Measurements from ENCODE around the gene LCE1D. TPM values are rescaled to one million over a fixed set of nuclear protein-coding genes. Genes with fewer than 3 reads are reported as not detected.

Gene LCE1D
- total RNA-seq, 1 donor from 2014 or later = not detected

DNA sequence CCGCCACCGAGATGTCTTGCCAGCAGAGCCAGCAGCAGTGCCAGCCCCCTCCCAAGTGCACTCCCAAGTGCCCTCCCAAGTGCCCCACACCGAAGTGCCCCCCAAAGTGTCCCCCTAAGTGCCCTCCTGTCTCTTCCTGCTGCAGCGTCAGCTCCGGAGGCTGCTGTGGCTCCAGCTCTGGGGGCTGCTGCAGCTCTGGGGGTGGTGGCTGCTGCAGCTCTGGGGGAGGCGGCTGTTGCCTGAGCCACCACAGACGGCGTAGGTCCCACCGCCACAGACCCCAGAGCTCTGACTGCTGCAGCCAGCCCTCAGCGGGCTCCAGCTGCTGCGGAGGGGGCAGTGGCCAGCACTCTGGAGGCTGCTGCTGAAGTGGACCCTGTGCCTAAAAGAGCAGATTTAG lies 20.2 kb upstream of the LCE1D start:
- TF ChIP-seq, protein P1, sequence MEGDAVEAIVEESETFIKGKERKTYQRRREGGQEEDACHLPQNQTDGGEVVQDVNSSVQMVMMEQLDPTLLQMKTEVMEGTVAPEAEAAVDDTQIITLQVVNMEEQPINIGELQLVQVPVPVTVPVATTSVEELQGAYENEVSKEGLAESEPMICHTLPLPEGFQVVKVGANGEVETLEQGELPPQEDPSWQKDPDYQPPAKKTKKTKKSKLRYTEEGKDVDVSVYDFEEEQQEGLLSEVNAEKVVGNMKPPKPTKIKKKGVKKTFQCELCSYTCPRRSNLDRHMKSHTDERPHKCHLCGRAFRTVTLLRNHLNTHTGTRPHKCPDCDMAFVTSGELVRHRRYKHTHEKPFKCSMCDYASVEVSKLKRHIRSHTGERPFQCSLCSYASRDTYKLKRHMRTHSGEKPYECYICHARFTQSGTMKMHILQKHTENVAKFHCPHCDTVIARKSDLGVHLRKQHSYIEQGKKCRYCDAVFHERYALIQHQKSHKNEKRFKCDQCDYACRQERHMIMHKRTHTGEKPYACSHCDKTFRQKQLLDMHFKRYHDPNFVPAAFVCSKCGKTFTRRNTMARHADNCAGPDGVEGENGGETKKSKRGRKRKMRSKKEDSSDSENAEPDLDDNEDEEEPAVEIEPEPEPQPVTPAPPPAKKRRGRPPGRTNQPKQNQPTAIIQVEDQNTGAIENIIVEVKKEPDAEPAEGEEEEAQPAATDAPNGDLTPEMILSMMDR (conservative IDR thresholded peaks at IDR 0.05; ENCODE audit: low read depth, low read length) = no peak
- no peak for DNase-seq (ENCODE audit: low read depth)
- no peak overlapping the region for H3K4me3 ChIP-seq (ENCODE audit: low read depth, low read length)

DNA sequence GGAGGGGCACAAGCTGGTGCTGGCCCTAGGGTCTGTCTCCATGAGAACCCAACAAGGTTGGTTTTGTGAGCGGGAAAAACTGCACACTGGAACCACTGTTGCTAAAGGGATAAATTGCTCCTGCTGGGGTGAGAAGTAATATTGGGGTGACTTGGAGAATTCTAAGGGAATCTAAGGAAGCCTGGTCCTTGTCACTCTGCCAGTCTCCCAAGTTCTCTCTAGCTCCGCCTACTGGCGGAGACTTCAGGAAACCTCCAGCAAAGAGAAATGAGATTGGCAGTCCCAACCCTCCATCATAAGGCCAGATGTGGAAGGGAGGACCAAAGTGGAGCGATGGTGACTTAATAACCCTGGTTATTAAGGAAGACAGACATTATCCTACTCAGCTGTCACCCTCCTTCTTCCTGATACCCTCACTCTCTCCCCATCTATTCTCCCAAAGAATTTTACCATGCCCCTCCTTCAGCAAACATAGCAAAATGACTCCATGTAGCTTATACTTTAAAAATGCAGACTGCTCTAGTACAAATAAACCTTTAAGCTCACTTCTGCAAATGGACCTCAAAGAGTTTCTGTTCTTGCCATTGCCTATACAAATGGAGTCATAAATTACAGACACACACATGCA lies 18.9 kb upstream of the LCE1D start:
- no peak overlapping the region for H3K4me3 ChIP-seq (ENCODE audit: low read depth, low read length)
- TF ChIP-seq, protein P1 (conservative IDR thresholded peaks at IDR 0.05; ENCODE audit: low read depth, low read length) = peak; percentile 41
- DNase-seq (ENCODE audit: low read depth) = no peak

DNA sequence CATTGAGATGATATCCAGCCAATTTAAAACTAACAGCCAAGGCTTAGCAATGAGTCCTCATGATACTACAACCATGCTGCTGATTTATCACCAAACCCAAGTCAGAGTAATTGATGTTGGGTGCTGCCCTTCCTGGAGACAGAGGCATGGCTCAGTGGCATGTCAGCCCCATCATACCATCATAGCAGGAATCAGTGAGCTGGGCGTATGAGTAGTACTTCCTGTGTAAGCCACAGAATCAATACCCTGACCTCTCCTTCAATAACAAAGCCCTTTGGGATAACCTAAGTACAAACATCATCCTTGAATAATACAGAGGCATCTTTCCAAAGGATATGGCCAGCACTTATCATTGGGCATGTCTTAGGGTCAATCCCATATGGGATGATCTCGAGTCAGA lies 13.4 kb upstream of the LCE1D start:
- DNase-seq (ENCODE audit: low read depth) = no peak
- H3K4me3 ChIP-seq (ENCODE audit: low read depth, low read length) = no peak overlapping the region
- TF ChIP-seq, protein P1 (conservative IDR thresholded peaks at IDR 0.05; ENCODE audit: low read depth, low read length) = no peak

DNA sequence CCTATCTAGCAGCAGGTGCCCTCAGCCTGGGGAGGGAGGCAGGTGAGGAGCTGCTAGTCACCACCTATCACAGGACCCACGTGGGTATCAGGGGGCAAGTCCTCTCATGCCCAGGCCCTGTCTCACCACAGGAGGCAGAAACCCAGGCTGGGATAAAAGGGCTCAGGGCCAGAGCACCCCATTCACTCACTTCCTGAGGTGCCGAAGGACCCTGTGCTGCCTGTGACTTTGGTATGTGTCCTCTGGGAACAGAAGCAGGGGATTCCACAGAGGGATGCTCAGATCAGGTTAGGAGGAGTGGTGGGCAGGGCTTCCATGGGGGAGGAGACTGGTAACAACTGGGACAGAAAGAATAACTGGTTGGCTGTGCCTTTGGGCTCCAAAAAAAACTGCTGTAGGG lies 10.4 kb upstream of the LCE1D start, which contains the start of gene LCE1E:
LCE1E (plus strand) TSS at position 181 of the 400 bp plus-strand sequence. CDS start 1,043 bp downstream, outside the sequence.
- no peak for DNase-seq (ENCODE audit: low read depth)
- H3K4me3 ChIP-seq (ENCODE audit: low read depth, low read length) = no peak within 1 kb of the TSS
- TF ChIP-seq, protein P1 (conservative IDR thresholded peaks at IDR 0.05; ENCODE audit: low read depth, low read length) = no peak

DNA sequence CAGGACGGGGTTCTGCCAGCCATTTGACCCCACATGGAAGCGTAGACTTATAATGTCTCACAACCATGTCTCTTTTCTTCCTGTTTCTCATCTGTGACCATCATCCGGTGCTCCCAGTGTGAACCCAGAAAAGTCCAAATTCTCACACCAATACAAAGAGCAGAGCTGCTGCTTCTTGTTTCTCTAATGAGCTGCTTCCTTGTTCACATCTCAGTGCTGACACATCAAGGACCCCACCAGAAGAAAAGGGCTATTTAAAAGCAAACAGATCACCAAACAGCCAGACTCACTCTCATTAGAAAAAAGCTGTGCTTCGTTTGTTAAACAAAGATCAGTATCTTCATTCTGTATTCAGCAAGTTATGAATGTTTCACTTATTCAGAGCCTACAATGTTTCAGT lies 835 bp upstream of the LCE1D start:
- TF ChIP-seq, protein P1 (conservative IDR thresholded peaks at IDR 0.05; ENCODE audit: low read depth, low read length) = no peak
- no peak for DNase-seq (ENCODE audit: low read depth)

DNA sequence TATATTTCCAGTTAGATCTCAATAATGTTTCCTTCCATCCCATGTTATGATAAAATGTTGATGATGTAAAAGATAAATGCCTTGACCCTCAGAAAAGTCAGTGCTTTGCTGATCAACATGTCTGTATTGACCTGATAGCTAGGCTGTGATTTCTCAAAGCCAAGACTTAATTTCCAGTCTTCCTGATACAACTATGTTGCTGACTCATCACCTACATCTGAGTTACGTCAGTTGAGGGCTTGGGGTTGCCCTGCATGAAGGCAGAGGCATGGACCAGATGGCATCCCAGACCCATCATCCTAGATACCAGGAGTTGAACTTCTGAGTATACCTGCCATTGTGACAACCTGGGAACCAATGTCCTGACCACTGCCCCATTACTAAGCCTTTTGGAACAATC lies 4.8 kb downstream of the LCE1D start:
- no peak overlapping the region for H3K4me3 ChIP-seq (ENCODE audit: low read depth, low read length)
- TF ChIP-seq, protein P1 (conservative IDR thresholded peaks at IDR 0.05; ENCODE audit: low read depth, low read length) = no peak
- no peak for DNase-seq (ENCODE audit: low read depth)

More for the DNA sequence above, 835 bp upstream of the LCE1D start:
- no peak overlapping the region for H3K4me3 ChIP-seq (ENCODE audit: low read depth, low read length)

DNA sequence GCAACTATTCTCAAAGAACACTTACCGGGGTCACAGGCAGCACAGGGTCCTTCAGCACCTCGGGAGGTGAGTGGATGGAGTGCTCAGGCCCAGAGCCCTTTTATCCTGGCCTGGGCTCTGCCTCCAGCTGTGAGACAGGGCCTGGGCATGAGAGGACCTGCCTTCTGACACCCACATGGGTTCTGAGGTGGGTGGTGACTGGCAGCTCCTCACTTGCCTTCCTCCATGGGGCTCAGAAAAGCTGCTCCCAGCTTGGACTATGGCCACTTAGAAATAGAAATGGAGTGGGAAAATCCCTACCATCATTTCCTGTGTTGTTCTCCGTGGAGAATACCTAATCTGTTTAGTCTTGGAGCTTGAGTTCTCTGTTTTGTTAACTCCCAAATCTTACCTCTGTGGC lies 10.1 kb downstream of the LCE1D start, which contains the start of gene LCE1C:
LCE1C (minus strand) TSS at position 76 of the 400 bp plus-strand sequence. CDS start 1,173 bp downstream, outside the sequence.
- TF ChIP-seq, protein P1 (conservative IDR thresholded peaks at IDR 0.05; ENCODE audit: low read depth, low read length) = no peak
- DNase-seq (ENCODE audit: low read depth) = no peak
- H3K4me3 ChIP-seq (ENCODE audit: low read depth, low read length) = no peak within 1 kb of the TSS

Data from epithelial cell of proximal tubule (primary cell).